ENCODE measurements around the gene CSN2.

DNA sequence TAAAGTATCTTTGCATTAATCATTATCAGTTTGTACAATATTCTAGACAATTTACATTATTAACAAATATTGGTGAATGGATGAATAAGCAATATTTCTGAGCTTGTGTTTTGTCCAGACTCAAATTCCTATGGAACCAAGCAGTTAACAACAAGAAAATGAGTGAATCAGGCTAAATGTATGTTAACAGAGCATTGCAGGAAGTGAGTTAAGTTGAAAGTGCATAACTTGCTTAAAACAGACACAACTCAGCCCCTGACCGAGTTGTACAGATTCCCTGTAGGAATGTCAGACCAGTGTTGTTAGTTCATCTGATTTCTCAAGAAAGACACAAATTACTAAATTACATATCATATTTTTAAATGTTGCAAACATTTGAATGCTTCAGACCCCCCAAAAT, 58.4 kb downstream of the CSN2 start:
- TF ChIP-seq, protein P1, sequence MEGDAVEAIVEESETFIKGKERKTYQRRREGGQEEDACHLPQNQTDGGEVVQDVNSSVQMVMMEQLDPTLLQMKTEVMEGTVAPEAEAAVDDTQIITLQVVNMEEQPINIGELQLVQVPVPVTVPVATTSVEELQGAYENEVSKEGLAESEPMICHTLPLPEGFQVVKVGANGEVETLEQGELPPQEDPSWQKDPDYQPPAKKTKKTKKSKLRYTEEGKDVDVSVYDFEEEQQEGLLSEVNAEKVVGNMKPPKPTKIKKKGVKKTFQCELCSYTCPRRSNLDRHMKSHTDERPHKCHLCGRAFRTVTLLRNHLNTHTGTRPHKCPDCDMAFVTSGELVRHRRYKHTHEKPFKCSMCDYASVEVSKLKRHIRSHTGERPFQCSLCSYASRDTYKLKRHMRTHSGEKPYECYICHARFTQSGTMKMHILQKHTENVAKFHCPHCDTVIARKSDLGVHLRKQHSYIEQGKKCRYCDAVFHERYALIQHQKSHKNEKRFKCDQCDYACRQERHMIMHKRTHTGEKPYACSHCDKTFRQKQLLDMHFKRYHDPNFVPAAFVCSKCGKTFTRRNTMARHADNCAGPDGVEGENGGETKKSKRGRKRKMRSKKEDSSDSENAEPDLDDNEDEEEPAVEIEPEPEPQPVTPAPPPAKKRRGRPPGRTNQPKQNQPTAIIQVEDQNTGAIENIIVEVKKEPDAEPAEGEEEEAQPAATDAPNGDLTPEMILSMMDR (conservative IDR thresholded peaks at IDR 0.05 in 1 of 2, IDR thresholded peaks at IDR 0.05 in 1 of 2; ENCODE audit: extremely low read depth in 1 of 2, insufficient read depth in 1 of 2, low read depth in 1 of 2, low read length in 2 of 2): no peak
- TF ChIP-seq EZH2 (IDR thresholded peaks at IDR 0.05; ENCODE audit: borderline replicate concordance, low read length): no peak

Measured in mammary epithelial cell (primary cell).